Keratinocyte (primary cell): ENCODE measurements around the gene DCXR. TPM values are rescaled to one million over a fixed set of nuclear protein-coding genes. Genes with fewer than 3 reads are reported as not detected.

ENCODE experiments used
- DNase-seq: peaks from one replicate; pipeline ENCODE4 v3.0.0-alpha.2; 2011; ENCODE audit warnings: low read depth, missing footprints, low spot score
- FAIRE-seq: peaks from 2 replicates; lab custom pipeline; 2011; peaks lifted over from hg19 to GRCh38; lab: Jason Lieb, UNC
- H2AFZ ChIP-seq: 2 replicates; pipeline ENCODE4 v1.6.0; 2012; ENCODE audit warnings: low read length, control low read depth, inconsistent platforms; ENCODE audit not compliant: control insufficient read depth
- H3K27ac ChIP-seq: 2 replicates; pipeline ENCODE4 v1.5.1; 2011; ENCODE audit warnings: low read length; ENCODE audit not compliant: control insufficient read depth, insufficient read depth
- H3K27me3 ChIP-seq: 3 replicates; pipeline ENCODE4 v1.6.0; 2011; ENCODE audit warnings: low read length; ENCODE audit not compliant: control insufficient read depth, insufficient read depth; ENCODE audit errors: extremely low read depth
- H3K36me3 ChIP-seq, 2 experiments: 2 replicates in 1 of 2; 3 replicates in 1 of 2; pipeline ENCODE4 v1.5.1; 2011; ENCODE audit warnings: low read length in 2 of 2, mild to moderate bottlenecking in 1 of 2; ENCODE audit not compliant: control insufficient read depth in 2 of 2, insufficient read depth in 2 of 2; ENCODE audit errors: extremely low read depth in 1 of 2
- H3K4me1 ChIP-seq: 3 replicates; pipeline ENCODE4 v1.5.1; 2011; ENCODE audit warnings: low read length; ENCODE audit not compliant: control insufficient read depth, insufficient read depth; ENCODE audit errors: extremely low read depth
- H3K4me2 ChIP-seq: 3 replicates; pipeline ENCODE4 v1.6.0; 2011; ENCODE audit warnings: low read depth, low read length; ENCODE audit not compliant: control insufficient read depth, insufficient read depth; ENCODE audit errors: extremely low read depth
- H3K4me3 ChIP-seq, 3 experiments: fragments of 200-600 bp in 1 of 3; sonication (generic) in 1 of 3; 2 replicates in 2 of 3; 3 replicates in 1 of 3; pipeline ENCODE4 v1.5.1; 2011 to 2016; ENCODE audit warnings: low read length in 3 of 3, mild to moderate bottlenecking in 3 of 3, control low read depth in 2 of 3, inconsistent platforms in 1 of 3, low read depth in 1 of 3, mixed read lengths in 1 of 3, mixed run types in 1 of 3, moderate library complexity in 1 of 3; ENCODE audit not compliant: control insufficient read depth in 2 of 3, insufficient read depth in 2 of 3; ENCODE audit errors: extremely low read depth in 1 of 3
- H3K79me2 ChIP-seq: 2 replicates; pipeline ENCODE4 v1.6.0; 2012; ENCODE audit warnings: low read length; ENCODE audit not compliant: control insufficient read depth, insufficient read depth
- H3K9ac ChIP-seq: 3 replicates; pipeline ENCODE4 v1.6.0; 2011; ENCODE audit warnings: low read length; ENCODE audit not compliant: control insufficient read depth, insufficient read depth; ENCODE audit errors: extremely low read depth
- H3K9me1 ChIP-seq: 3 replicates; pipeline ENCODE4 v1.6.0; 2011; ENCODE audit warnings: low read length; ENCODE audit not compliant: control insufficient read depth, insufficient read depth; ENCODE audit errors: extremely low read depth
- H3K9me3 ChIP-seq: 2 replicates; pipeline ENCODE4 v1.5.1; 2012; ENCODE audit warnings: low read depth, low read length; ENCODE audit not compliant: control insufficient read depth
- H4K20me1 ChIP-seq: 3 replicates; pipeline ENCODE4 v1.6.0; 2011; ENCODE audit warnings: low read length; ENCODE audit not compliant: control insufficient read depth, insufficient read depth; ENCODE audit errors: extremely low read depth
- CTCF ChIP-seq, 3 experiments: IDR thresholded peaks in 1 of 3; conservative IDR thresholded peaks in 1 of 3; optimal IDR thresholded peaks in 1 of 3; 2 replicates in 2 of 3; 3 replicates in 1 of 3; pipeline versions ENCODE3 to v1.5.1; 2011; ENCODE audit warnings: low read length in 3 of 3, mild to moderate bottlenecking in 3 of 3, moderate library complexity in 2 of 3, control low read depth in 1 of 3, inconsistent platforms in 1 of 3; ENCODE audit not compliant: insufficient read depth in 2 of 3; ENCODE audit errors: extremely low read depth in 1 of 3
- EZH2 ChIP-seq: IDR thresholded peaks from one replicate; pipeline ENCODE4 v1.6.1; 2012; ENCODE audit warnings: inconsistent platforms, mild to moderate bottlenecking, low read length, moderate library complexity
- dilution Hi-C: fragments of 300-500 bp; cut with MboI; formaldehyde crosslinking; loops from one replicate; pipeline ENCODE4 v1.7.0; 2020; ENCODE audit warnings: low sequenced_read_pairs; ENCODE audit not compliant: extremely low pct_ligation_motif_present
- polyA plus RNA-seq, 5 experiments: library from polyadenylated mRNA; depleted of rRNA in 3 of 5; stranded (reverse) in 3 of 5; stranded (forward) in 1 of 5; unstranded in 1 of 5; fragments of >200 nt; gene quantifications; 1 replicate in 1 of 5; 2 replicates in 3 of 5; 3 replicates in 1 of 5; pipeline versions ENCODE4 v1.2.1 to v1.2.3, GENCODE V29; 2011 to 2012; ENCODE audit warnings: missing spikeins in 2 of 5, low read depth in 1 of 5, low replicate concordance in 1 of 5

DCXR gene
- polyA plus RNA-seq, 1 donor (not counting 4 experiments of a cell fraction or from before 2014, with no cell fraction given) = 45.4 TPM

- TF ChIP-seq CTCF (optimal IDR thresholded peaks at IDR 0.05 in 1 of 3, IDR thresholded peaks at IDR 0.05 in 1 of 3, conservative IDR thresholded peaks at IDR 0.05 in 1 of 3; ENCODE audit: extremely low read depth in 1 of 3, insufficient read depth in 2 of 3, low read length in 3 of 3) (no peak), EZH2 (no peak)
- no peak overlapping the region for H3K9ac ChIP-seq
- no peaks in the 10 kb centered on the region for H3K27me3 ChIP-seq
- H4K20me1 ChIP-seq = peaks cover 31% of the 10 kb centered on the region
- peaks cover 70 to 75% of the 10 kb centered on the region in 2 experiments for H3K36me3 ChIP-seq
- no peaks in the 10 kb centered on the region for H3K4me1 ChIP-seq
- H3K9me3 ChIP-seq = no peaks in the 10 kb centered on the region
- H3K79me2 ChIP-seq = peaks cover 32% of the 10 kb centered on the region
- dilution Hi-C loops = no loop called here
- H3K4me3 ChIP-seq = no peak overlapping the region
- H2AFZ ChIP-seq = no peak overlapping the region
- FAIRE-seq (no peak), DNase-seq (no peak)
- H3K27ac ChIP-seq = no peak overlapping the region
- H3K9me1 ChIP-seq = no peaks in the 10 kb centered on the region
- no peak overlapping the region for H3K4me2 ChIP-seq
Measured at GRCh38 chr17:82085031-82085861, 47.7 kb upstream of the DCXR start.

GRCh38 chr17:82084373-82085030, 47.0 kb upstream of the DCXR start:
- peaks cover 28% of the 10 kb centered on the region for H4K20me1 ChIP-seq
- H3K9ac ChIP-seq = no peak overlapping the region
- H3K9me3 ChIP-seq = no peaks in the 10 kb centered on the region
- no peak for TF ChIP-seq CTCF (optimal IDR thresholded peaks at IDR 0.05 in 1 of 3, IDR thresholded peaks at IDR 0.05 in 1 of 3, conservative IDR thresholded peaks at IDR 0.05 in 1 of 3; ENCODE audit: extremely low read depth in 1 of 3, insufficient read depth in 2 of 3, low read length in 3 of 3)
- no peak for TF ChIP-seq EZH2
- H3K4me3 ChIP-seq = no peak overlapping the region
- peaks cover 25% of the 10 kb centered on the region for H3K79me2 ChIP-seq
- no peaks in the 10 kb centered on the region for H3K27me3 ChIP-seq
- H2AFZ ChIP-seq = no peak overlapping the region
- H3K4me1 ChIP-seq = no peaks in the 10 kb centered on the region
- dilution Hi-C loops = no loop called here
- peaks cover 72 to 74% of the 10 kb centered on the region in 2 experiments for H3K36me3 ChIP-seq
- H3K9me1 ChIP-seq = no peaks in the 10 kb centered on the region
- no peak overlapping the region for H3K4me2 ChIP-seq
- FAIRE-seq = no peak
- no peak overlapping the region for H3K27ac ChIP-seq
- no peak for DNase-seq
